H9 (cell line): Measurements from ENCODE around the gene SLC48A1. TPM values are rescaled to one million over a fixed set of nuclear protein-coding genes. Genes with fewer than 3 reads are reported as not detected.

Experiments used
- DNase-seq: peaks from one replicate; pipeline ENCODE4 v3.0.0-alpha.2; 2017
- H2AFZ ChIP-seq: one replicate; pipeline ENCODE4 v1.6.1; 2013; ENCODE audit warnings: mild to moderate bottlenecking, low read length, control low read depth, moderate library complexity
- H2AK5ac ChIP-seq: 2 replicates; pipeline ENCODE4 v1.6.1; 2013; ENCODE audit warnings: low read length, control low read depth, mixed read lengths; ENCODE audit not compliant: insufficient read length
- H2BK120ac ChIP-seq: one replicate; pipeline ENCODE4 v1.6.1; 2013; ENCODE audit warnings: low read depth, mild to moderate bottlenecking, low read length, control low read depth, inconsistent platforms; ENCODE audit not compliant: poor library complexity, severe bottlenecking
- H2BK12ac ChIP-seq: 2 replicates; pipeline ENCODE4 v1.6.1; 2013; ENCODE audit warnings: low read length, control low read depth, mixed read lengths, low read depth; ENCODE audit not compliant: insufficient read length
- H2BK15ac ChIP-seq: 2 replicates; pipeline ENCODE4 v1.6.1; 2013; ENCODE audit warnings: low read depth, low read length, control low read depth
- H2BK20ac ChIP-seq: one replicate; pipeline ENCODE4 v1.6.1; 2013; ENCODE audit warnings: low read depth, mild to moderate bottlenecking, low read length, control low read depth, inconsistent platforms; ENCODE audit not compliant: poor library complexity, severe bottlenecking
- H2BK5ac ChIP-seq: 2 replicates; pipeline ENCODE4 v1.6.1; 2013; ENCODE audit warnings: low read length, control low read depth, mixed read lengths; ENCODE audit not compliant: insufficient read length
- H3K14ac ChIP-seq: 2 replicates; pipeline ENCODE4 v1.6.1; 2013; ENCODE audit warnings: low read length, control low read depth; ENCODE audit not compliant: insufficient read depth
- H3K18ac ChIP-seq: 2 replicates; pipeline ENCODE4 v1.6.1; 2013; ENCODE audit warnings: low read depth, mild to moderate bottlenecking, mixed read lengths, low read length, control low read depth; ENCODE audit not compliant: insufficient read length
- H3K23ac ChIP-seq: 2 replicates; pipeline ENCODE4 v1.6.1; 2013; ENCODE audit warnings: low read length, control low read depth, mixed read lengths, low read depth; ENCODE audit not compliant: insufficient read length
- H3K23me2 ChIP-seq: 2 replicates; pipeline ENCODE4 v1.6.1; 2013; ENCODE audit warnings: low read depth, mild to moderate bottlenecking, mixed read lengths, low read length, control low read depth; ENCODE audit not compliant: insufficient read length, poor library complexity, severe bottlenecking
- H3K27ac ChIP-seq: 2 replicates; pipeline ENCODE4 v1.5.1; 2013; ENCODE audit warnings: low read length, control low read depth, mixed read lengths, low read depth; ENCODE audit not compliant: insufficient read length
- H3K27me3 ChIP-seq: 2 replicates; pipeline ENCODE4 v1.6.1; 2013; ENCODE audit warnings: low read length, control low read depth, inconsistent platforms; ENCODE audit not compliant: insufficient read depth
- H3K4ac ChIP-seq: 2 replicates; pipeline ENCODE4 v1.6.1; 2013; ENCODE audit warnings: low read depth, mild to moderate bottlenecking, control low read depth, inconsistent platforms, low read length, moderate library complexity
- H3K4me1 ChIP-seq: 2 replicates; pipeline ENCODE4 v1.6.1; 2013; ENCODE audit warnings: low read length, control low read depth, inconsistent platforms; ENCODE audit not compliant: insufficient read depth
- H3K4me2 ChIP-seq: 2 replicates; pipeline ENCODE4 v1.6.1; 2013; ENCODE audit warnings: low read length, control low read depth, mixed read lengths; ENCODE audit not compliant: insufficient read length, insufficient read depth
- H3K56ac ChIP-seq: 2 replicates; pipeline ENCODE4 v1.6.1; 2013; ENCODE audit warnings: low read depth, mild to moderate bottlenecking, mixed read lengths, low read length, control low read depth; ENCODE audit not compliant: insufficient read length
- H3K79me1 ChIP-seq: 2 replicates; pipeline ENCODE4 v1.6.1; 2013; ENCODE audit warnings: low read depth, mild to moderate bottlenecking, moderate library complexity, low read length, control low read depth, inconsistent platforms; ENCODE audit not compliant: insufficient read depth, poor library complexity, severe bottlenecking
- H3K79me2 ChIP-seq: 2 replicates; pipeline ENCODE4 v1.6.1; 2013; ENCODE audit warnings: low read length, control low read depth, inconsistent platforms; ENCODE audit not compliant: insufficient read depth
- H3K9ac ChIP-seq: 2 replicates; pipeline ENCODE4 v1.6.1; 2013; ENCODE audit warnings: low read length, control low read depth, mixed read lengths; ENCODE audit not compliant: insufficient read length; ENCODE audit errors: extremely low read depth
- H3K9me3 ChIP-seq: one replicate; pipeline ENCODE4 v1.6.1; 2013; ENCODE audit warnings: low read depth, low read length, inconsistent platforms; ENCODE audit not compliant: control insufficient read depth
- H3T11ph ChIP-seq: one replicate; pipeline ENCODE4 v1.6.1; 2013; ENCODE audit warnings: mild to moderate bottlenecking, low read length, control low read depth, inconsistent platforms
- H4K20me1 ChIP-seq: one replicate; pipeline ENCODE4 v1.6.1; 2013; ENCODE audit not compliant: control insufficient read depth, insufficient read length, insufficient read depth
- H4K5ac ChIP-seq: 2 replicates; pipeline ENCODE4 v1.6.1; 2013; ENCODE audit warnings: low read depth, mild to moderate bottlenecking, mixed read lengths, low read length, control low read depth; ENCODE audit not compliant: insufficient read length
- H4K8ac ChIP-seq: replicated peaks from 2 replicates; pipeline ENCODE4 v1.6.1; 2013; ENCODE audit warnings: low read length, control low read depth, mixed read lengths, low read depth; ENCODE audit not compliant: insufficient read length
- H4K91ac ChIP-seq: 2 replicates; pipeline ENCODE4 v1.6.1; 2013; ENCODE audit warnings: low read depth, mild to moderate bottlenecking, moderate library complexity, mixed read lengths, low read length, control low read depth; ENCODE audit not compliant: insufficient read length
- H3K27ac Mint-ChIP-seq, 3 experiments: 2 replicates in 2 of 3; 3 replicates in 1 of 3; pipeline ENCODE4 v1.8.0; 2020 to 2021; ENCODE audit warnings: mixed read lengths in 3 of 3, mild to moderate bottlenecking in 1 of 3, moderate library complexity in 1 of 3
- H3K27me3 Mint-ChIP-seq: 2 replicates; pipeline ENCODE4 v1.8.0; 2021; ENCODE audit warnings: low read depth, mild to moderate bottlenecking, moderate library complexity, mixed read lengths
- H3K36me3 Mint-ChIP-seq, 3 experiments: 2 replicates in 2 of 3; 3 replicates in 1 of 3; pipeline ENCODE4 v1.8.0; 2020 to 2021; ENCODE audit warnings: low read depth in 3 of 3, mixed read lengths in 3 of 3; ENCODE audit not compliant: insufficient read depth in 1 of 3
- H3K4me1 Mint-ChIP-seq, 2 experiments: 2 replicates each; pipeline ENCODE4 v1.8.0; 2020; ENCODE audit warnings: mixed read lengths in 2 of 2
- H3K4me3 Mint-ChIP-seq, 2 experiments: 2 replicates in 1 of 2; 3 replicates in 1 of 2; pipeline ENCODE4 v1.8.0; 2020 to 2021; ENCODE audit warnings: mild to moderate bottlenecking in 2 of 2, mixed read lengths in 2 of 2, moderate library complexity in 1 of 2
- H3K9me3 Mint-ChIP-seq, 2 experiments: 2 replicates in 1 of 2; 3 replicates in 1 of 2; pipeline ENCODE4 v1.8.0; 2020; ENCODE audit warnings: mild to moderate bottlenecking in 2 of 2, mixed read lengths in 2 of 2, moderate library complexity in 1 of 2
- CTCF ChIP-seq: fragments of 200-600 bp; sonication (generic); conservative IDR thresholded peaks from 3 replicates; pipeline ENCODE4 v1.8.0; 2021; ENCODE audit warnings: antibody characterized with exemption, mild to moderate bottlenecking
- WGBS: extraction: QIAGEN DNeasy Blood & Tissue Kit; methylation state at CpG from one replicate; pipeline ENCODE4 v1.1.7; 2013; ENCODE audit warnings: missing lambda C conversion rate, low lambda C conversion rate, mixed read lengths; ENCODE audit not compliant: insufficient read length; ENCODE audit errors: extremely low coverage; 5-methylcytosine and 5-hydroxymethylcytosine counted together
- total RNA-seq: library from RNA; stranded (reverse); gene quantifications from 2 replicates; pipeline ENCODE4 v1.2.1, GENCODE V29; 2021

SLC48A1 gene
- total RNA-seq, 1 experiment from 2014 or later, result 10.6 TPM

GRCh38 chr12:47757840-47758583 lies 15.0 kb upstream of the SLC48A1 start:
- H3K56ac ChIP-seq, result no peak overlapping the region
- no peaks in the 10 kb centered on the region for H4K20me1 ChIP-seq
- no peak overlapping the region for H3K4ac ChIP-seq
- peaks cover 0 to 4% (median 0%) of the 10 kb centered on the region in 3 experiments; a peak in 3 of 7 replicates for H3K36me3 Mint-ChIP-seq
- no peak overlapping the region for H4K8ac ChIP-seq
- no peaks in the 10 kb centered on the region for H3K79me1 ChIP-seq
- no peak overlapping the region for H3K27ac ChIP-seq
- H2BK120ac ChIP-seq, result no peak overlapping the region
- no peaks in the 10 kb centered on the region for H3K79me2 ChIP-seq
- H2BK5ac ChIP-seq, result no peak overlapping the region
- WGBS, result no CpG with 5 or more reads among the region's 20 CpGs
- no peaks in the 10 kb centered on the region; the same call in none of the 2 replicates for H3K27me3 Mint-ChIP-seq
- H3K27ac Mint-ChIP-seq, result no peak overlapping the region
- no peak for TF ChIP-seq CTCF
- H3K9me3 Mint-ChIP-seq, result no peaks in the 10 kb centered on the region
- H2BK12ac ChIP-seq, result no peak overlapping the region
- no peak overlapping the region for H3T11ph ChIP-seq
- H2AK5ac ChIP-seq, result no peak overlapping the region
- peak overlapping the region; percentile 51 for H3K4me2 ChIP-seq
- no peak overlapping the region for H4K5ac ChIP-seq
- no peak overlapping the region; the same call in 1 of the 2 replicates for H3K14ac ChIP-seq
- H3K4me3 Mint-ChIP-seq, result peak overlapping the region; percentile 64 to 78
- H3K18ac ChIP-seq, result no peak overlapping the region
- H2BK15ac ChIP-seq, result no peak overlapping the region
- H3K23me2 ChIP-seq, result peaks cover 3% of the 10 kb centered on the region
- no peaks in the 10 kb centered on the region for H3K9me3 ChIP-seq
- no peak overlapping the region for H2BK20ac ChIP-seq
- no peak overlapping the region for H2AFZ ChIP-seq
- peaks cover 18% of the 10 kb centered on the region; the same call in 1 of the 2 replicates for H3K4me1 ChIP-seq
- H4K91ac ChIP-seq, result no peak overlapping the region
- no peaks in the 10 kb centered on the region for H3K27me3 ChIP-seq
- H3K23ac ChIP-seq, result no peak overlapping the region
- peaks cover 22 to 31% of the 10 kb centered on the region in 2 experiments for H3K4me1 Mint-ChIP-seq
- H3K9ac ChIP-seq, result no peak overlapping the region
- peak; percentile 74 for DNase-seq
